Keratinocyte (primary cell): ENCODE results near the gene ASIC5. TPM values are rescaled to one million over a fixed set of nuclear protein-coding genes. Genes with fewer than 3 reads are reported as not detected.

Experiments used
- DNase-seq: peaks from one replicate; pipeline ENCODE4 v3.0.0-alpha.2; 2011; ENCODE audit warnings: low read depth, missing footprints, low spot score
- FAIRE-seq: peaks from 2 replicates; lab custom pipeline; 2011; peaks lifted over from hg19 to GRCh38; lab: Jason Lieb, UNC
- H2AFZ ChIP-seq: 2 replicates; pipeline ENCODE4 v1.6.0; 2012; ENCODE audit warnings: low read length, control low read depth, inconsistent platforms; ENCODE audit not compliant: control insufficient read depth
- H3K27ac ChIP-seq: 2 replicates; pipeline ENCODE4 v1.5.1; 2011; ENCODE audit warnings: low read length; ENCODE audit not compliant: control insufficient read depth, insufficient read depth
- H3K27me3 ChIP-seq: 3 replicates; pipeline ENCODE4 v1.6.0; 2011; ENCODE audit warnings: low read length; ENCODE audit not compliant: control insufficient read depth, insufficient read depth; ENCODE audit errors: extremely low read depth
- H3K36me3 ChIP-seq, 2 experiments: 2 replicates in 1 of 2; 3 replicates in 1 of 2; pipeline ENCODE4 v1.5.1; 2011; ENCODE audit warnings: low read length in 2 of 2, mild to moderate bottlenecking in 1 of 2; ENCODE audit not compliant: control insufficient read depth in 2 of 2, insufficient read depth in 2 of 2; ENCODE audit errors: extremely low read depth in 1 of 2
- H3K4me1 ChIP-seq: 3 replicates; pipeline ENCODE4 v1.5.1; 2011; ENCODE audit warnings: low read length; ENCODE audit not compliant: control insufficient read depth, insufficient read depth; ENCODE audit errors: extremely low read depth
- H3K4me2 ChIP-seq: 3 replicates; pipeline ENCODE4 v1.6.0; 2011; ENCODE audit warnings: low read depth, low read length; ENCODE audit not compliant: control insufficient read depth, insufficient read depth; ENCODE audit errors: extremely low read depth
- H3K4me3 ChIP-seq, 3 experiments: fragments of 200-600 bp in 1 of 3; sonication (generic) in 1 of 3; 2 replicates in 2 of 3; 3 replicates in 1 of 3; pipeline ENCODE4 v1.5.1; 2011 to 2016; ENCODE audit warnings: low read length in 3 of 3, mild to moderate bottlenecking in 3 of 3, control low read depth in 2 of 3, inconsistent platforms in 1 of 3, low read depth in 1 of 3, mixed read lengths in 1 of 3, mixed run types in 1 of 3, moderate library complexity in 1 of 3; ENCODE audit not compliant: control insufficient read depth in 2 of 3, insufficient read depth in 2 of 3; ENCODE audit errors: extremely low read depth in 1 of 3
- H3K79me2 ChIP-seq: 2 replicates; pipeline ENCODE4 v1.6.0; 2012; ENCODE audit warnings: low read length; ENCODE audit not compliant: control insufficient read depth, insufficient read depth
- H3K9ac ChIP-seq: 3 replicates; pipeline ENCODE4 v1.6.0; 2011; ENCODE audit warnings: low read length; ENCODE audit not compliant: control insufficient read depth, insufficient read depth; ENCODE audit errors: extremely low read depth
- H3K9me1 ChIP-seq: 3 replicates; pipeline ENCODE4 v1.6.0; 2011; ENCODE audit warnings: low read length; ENCODE audit not compliant: control insufficient read depth, insufficient read depth; ENCODE audit errors: extremely low read depth
- H3K9me3 ChIP-seq: 2 replicates; pipeline ENCODE4 v1.5.1; 2012; ENCODE audit warnings: low read depth, low read length; ENCODE audit not compliant: control insufficient read depth
- H4K20me1 ChIP-seq: 3 replicates; pipeline ENCODE4 v1.6.0; 2011; ENCODE audit warnings: low read length; ENCODE audit not compliant: control insufficient read depth, insufficient read depth; ENCODE audit errors: extremely low read depth
- EZH2 ChIP-seq: IDR thresholded peaks from one replicate; pipeline ENCODE4 v1.6.1; 2012; ENCODE audit warnings: inconsistent platforms, mild to moderate bottlenecking, low read length, moderate library complexity
- dilution Hi-C: fragments of 300-500 bp; cut with MboI; formaldehyde crosslinking; loops from one replicate; pipeline ENCODE4 v1.7.0; 2020; ENCODE audit warnings: low sequenced_read_pairs; ENCODE audit not compliant: extremely low pct_ligation_motif_present
- polyA plus RNA-seq, 5 experiments: library from polyadenylated mRNA; depleted of rRNA in 3 of 5; stranded (reverse) in 3 of 5; stranded (forward) in 1 of 5; unstranded in 1 of 5; fragments of >200 nt; gene quantifications; 1 replicate in 1 of 5; 2 replicates in 3 of 5; 3 replicates in 1 of 5; pipeline versions ENCODE4 v1.2.1 to v1.2.3, GENCODE V29; 2011 to 2012; ENCODE audit warnings: missing spikeins in 2 of 5, low read depth in 1 of 5, low replicate concordance in 1 of 5
- TF ChIP-seq, protein P1 (sequence below), 3 experiments: IDR thresholded peaks in 1 of 3; conservative IDR thresholded peaks in 1 of 3; optimal IDR thresholded peaks in 1 of 3; 2 replicates in 2 of 3; 3 replicates in 1 of 3; pipeline versions ENCODE3 to v1.5.1; 2011; ENCODE audit warnings: low read length in 3 of 3, mild to moderate bottlenecking in 3 of 3, moderate library complexity in 2 of 3, control low read depth in 1 of 3, inconsistent platforms in 1 of 3; ENCODE audit not compliant: insufficient read depth in 2 of 3; ENCODE audit errors: extremely low read depth in 1 of 3

Gene ASIC5
- polyA plus RNA-seq, 1 donor (not counting 4 experiments of a cell fraction or from before 2014, with no cell fraction given), result not detected

DNA sequence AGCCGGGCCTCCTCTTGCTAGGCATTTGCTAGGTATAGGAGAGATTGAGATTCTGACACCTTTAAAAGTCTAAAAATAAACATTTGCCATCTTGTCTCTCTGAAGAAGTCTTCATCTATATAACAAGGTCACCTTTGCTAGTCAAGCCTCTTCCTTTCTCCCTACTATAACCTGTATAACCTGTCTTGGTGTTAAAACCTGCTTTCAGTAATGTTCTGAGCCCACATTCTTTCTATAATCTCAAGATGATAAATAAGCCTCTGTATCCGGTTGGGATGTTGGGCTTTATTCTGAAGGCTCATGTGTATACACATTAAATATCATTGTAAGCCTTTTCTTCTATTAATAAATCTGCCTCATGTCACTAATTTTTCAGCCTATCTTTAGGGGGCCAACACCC lies 10.2 kb downstream of the ASIC5 start:
- no peaks in the 10 kb centered on the region for H4K20me1 ChIP-seq
- H3K4me1 ChIP-seq, result no peaks in the 10 kb centered on the region
- FAIRE-seq (no peak), DNase-seq (no peak)
- no peaks in the 10 kb centered on the region for H3K27me3 ChIP-seq
- H3K9me3 ChIP-seq, result no peaks in the 10 kb centered on the region
- no peak overlapping the region for H3K9ac ChIP-seq
- no peak overlapping the region for H3K27ac ChIP-seq
- TF ChIP-seq, protein P1, sequence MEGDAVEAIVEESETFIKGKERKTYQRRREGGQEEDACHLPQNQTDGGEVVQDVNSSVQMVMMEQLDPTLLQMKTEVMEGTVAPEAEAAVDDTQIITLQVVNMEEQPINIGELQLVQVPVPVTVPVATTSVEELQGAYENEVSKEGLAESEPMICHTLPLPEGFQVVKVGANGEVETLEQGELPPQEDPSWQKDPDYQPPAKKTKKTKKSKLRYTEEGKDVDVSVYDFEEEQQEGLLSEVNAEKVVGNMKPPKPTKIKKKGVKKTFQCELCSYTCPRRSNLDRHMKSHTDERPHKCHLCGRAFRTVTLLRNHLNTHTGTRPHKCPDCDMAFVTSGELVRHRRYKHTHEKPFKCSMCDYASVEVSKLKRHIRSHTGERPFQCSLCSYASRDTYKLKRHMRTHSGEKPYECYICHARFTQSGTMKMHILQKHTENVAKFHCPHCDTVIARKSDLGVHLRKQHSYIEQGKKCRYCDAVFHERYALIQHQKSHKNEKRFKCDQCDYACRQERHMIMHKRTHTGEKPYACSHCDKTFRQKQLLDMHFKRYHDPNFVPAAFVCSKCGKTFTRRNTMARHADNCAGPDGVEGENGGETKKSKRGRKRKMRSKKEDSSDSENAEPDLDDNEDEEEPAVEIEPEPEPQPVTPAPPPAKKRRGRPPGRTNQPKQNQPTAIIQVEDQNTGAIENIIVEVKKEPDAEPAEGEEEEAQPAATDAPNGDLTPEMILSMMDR (optimal IDR thresholded peaks at IDR 0.05 in 1 of 3, IDR thresholded peaks at IDR 0.05 in 1 of 3, conservative IDR thresholded peaks at IDR 0.05 in 1 of 3; ENCODE audit: extremely low read depth in 1 of 3, insufficient read depth in 2 of 3, low read length in 3 of 3), result no peak
- TF ChIP-seq EZH2, result no peak
- H3K79me2 ChIP-seq, result no peaks in the 10 kb centered on the region
- H3K36me3 ChIP-seq, result no peaks in the 10 kb centered on the region
- no peak overlapping the region for H3K4me3 ChIP-seq
- no peak overlapping the region for H2AFZ ChIP-seq
- dilution Hi-C loops, result no loop called here
- no peak overlapping the region for H3K4me2 ChIP-seq
- no peaks in the 10 kb centered on the region for H3K9me1 ChIP-seq

DNA sequence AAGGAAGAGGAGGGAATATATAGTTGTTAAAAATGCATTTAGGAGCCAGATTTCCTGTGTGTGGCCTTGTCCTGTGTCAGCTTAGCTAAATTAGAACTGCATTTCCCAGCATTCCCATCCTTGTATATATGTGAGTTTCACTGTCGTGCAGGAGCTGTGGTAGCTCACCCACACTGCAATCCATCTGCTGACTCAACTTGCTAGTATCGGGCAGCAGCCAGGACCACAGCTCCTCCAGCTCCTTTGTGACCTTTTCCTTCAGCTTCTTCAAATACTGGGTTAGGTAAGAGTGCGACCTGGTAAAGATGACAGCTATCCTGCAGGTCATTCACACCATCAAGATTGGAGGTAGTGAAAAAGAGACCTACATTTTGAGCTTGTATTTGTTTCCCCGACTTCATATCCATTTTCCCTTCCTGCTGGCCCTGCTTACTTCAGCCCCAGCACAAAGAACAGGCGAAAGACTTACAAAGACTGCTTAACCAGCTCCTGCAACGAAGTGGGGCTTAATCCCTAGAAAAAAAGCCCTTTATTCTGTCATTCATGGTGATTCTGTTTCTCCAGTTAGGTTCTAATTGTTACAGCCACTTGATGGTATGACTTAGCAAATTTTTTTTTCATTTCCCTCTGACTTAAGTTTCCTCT lies 11.4 kb downstream of the ASIC5 start:
- Histone ChIP-seq H3K27ac (no peak overlapping the region), H3K9me3 (no peaks in the 10 kb centered on the region), H4K20me1 (no peaks in the 10 kb centered on the region), H3K27me3 (no peaks in the 10 kb centered on the region), H3K9me1 (no peaks in the 10 kb centered on the region), H3K9ac (no peak overlapping the region), H3K4me3 (no peak overlapping the region), H3K4me2 (no peak overlapping the region), H3K4me1 (no peaks in the 10 kb centered on the region), H3K79me2 (no peaks in the 10 kb centered on the region), H3K36me3 (no peaks in the 10 kb centered on the region), H2AFZ (no peak overlapping the region)
- DNase-seq (no peak), FAIRE-seq (no peak)
- no peak for TF ChIP-seq EZH2
- dilution Hi-C loops, result no loop called here

DNA sequence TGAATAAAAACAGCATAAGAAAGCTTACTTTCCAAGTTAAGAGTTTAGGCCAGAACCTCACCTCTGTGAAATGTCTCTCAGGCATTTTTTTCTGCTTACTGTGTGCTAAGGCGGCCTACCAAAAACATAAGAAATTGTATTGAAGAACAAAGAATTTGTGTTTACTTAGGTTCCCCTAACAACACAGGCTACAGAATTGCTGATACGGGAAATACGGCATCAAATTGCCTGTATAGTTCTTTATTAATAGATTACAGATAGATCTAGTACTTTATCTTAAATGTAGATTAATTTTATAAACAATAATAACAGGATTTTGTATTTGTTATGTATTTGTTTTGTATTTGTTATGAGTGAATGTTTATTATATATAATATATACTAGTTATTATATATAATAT lies 12.9 kb downstream of the ASIC5 start:
- no peaks in the 10 kb centered on the region for H3K27me3 ChIP-seq
- DNase-seq (no peak), FAIRE-seq (no peak)
- H4K20me1 ChIP-seq, result no peaks in the 10 kb centered on the region
- TF ChIP-seq EZH2, result no peak
- H3K4me3 ChIP-seq, result no peak overlapping the region
- H3K9me1 ChIP-seq, result no peaks in the 10 kb centered on the region
- H3K36me3 ChIP-seq, result no peaks in the 10 kb centered on the region
- H3K9ac ChIP-seq, result no peak overlapping the region
- no peaks in the 10 kb centered on the region for H3K9me3 ChIP-seq
- dilution Hi-C loops, result no loop called here
- no peak overlapping the region for H2AFZ ChIP-seq
- H3K79me2 ChIP-seq, result no peaks in the 10 kb centered on the region
- H3K4me1 ChIP-seq, result no peaks in the 10 kb centered on the region
- no peak overlapping the region for H3K4me2 ChIP-seq
- H3K27ac ChIP-seq, result no peak overlapping the region
